GM12891 (cell line): ENCODE data around the gene AP2S1.

Experiments
- DNase-seq: peaks from one replicate; pipeline ENCODE4 v3.0.0; 2011; ENCODE audit warnings: low spot score; ENCODE audit not compliant: insufficient read length
- FAIRE-seq: peaks from 2 replicates; lab custom pipeline; 2011; peaks lifted over from hg19 to GRCh38; lab: Jason Lieb, UNC
- PAX5 ChIP-seq: IDR thresholded peaks from 2 replicates; pipeline ENCODE4 v1.6.1; 2011; ENCODE audit warnings: low read length, moderate library complexity, mild to moderate bottlenecking; ENCODE audit not compliant: insufficient read depth, severe bottlenecking
- POLR2A ChIP-seq: IDR thresholded peaks from 2 replicates; pipeline ENCODE4 v1.6.1; 2011; ENCODE audit warnings: low read depth, low read length, control low read depth
- POLR2AphosphoS5 ChIP-seq: IDR thresholded peaks from 2 replicates; pipeline ENCODE4 v1.6.1; 2011; ENCODE audit warnings: low read depth, low read length, control low read depth
- POU2F2 ChIP-seq: IDR thresholded peaks from 2 replicates; pipeline ENCODE4 v1.6.1; 2011; ENCODE audit warnings: low read depth, mild to moderate bottlenecking, control low read depth, low read length, moderate library complexity
- SPI1 ChIP-seq: IDR thresholded peaks from 2 replicates; pipeline ENCODE4 v1.6.1; 2011; ENCODE audit warnings: low read depth, low read length, control low read depth
- TAF1 ChIP-seq: IDR thresholded peaks from 2 replicates; pipeline ENCODE4 v1.6.1; 2011; ENCODE audit warnings: low read depth, low read length, control low read depth

Gene AP2S1

DNA sequence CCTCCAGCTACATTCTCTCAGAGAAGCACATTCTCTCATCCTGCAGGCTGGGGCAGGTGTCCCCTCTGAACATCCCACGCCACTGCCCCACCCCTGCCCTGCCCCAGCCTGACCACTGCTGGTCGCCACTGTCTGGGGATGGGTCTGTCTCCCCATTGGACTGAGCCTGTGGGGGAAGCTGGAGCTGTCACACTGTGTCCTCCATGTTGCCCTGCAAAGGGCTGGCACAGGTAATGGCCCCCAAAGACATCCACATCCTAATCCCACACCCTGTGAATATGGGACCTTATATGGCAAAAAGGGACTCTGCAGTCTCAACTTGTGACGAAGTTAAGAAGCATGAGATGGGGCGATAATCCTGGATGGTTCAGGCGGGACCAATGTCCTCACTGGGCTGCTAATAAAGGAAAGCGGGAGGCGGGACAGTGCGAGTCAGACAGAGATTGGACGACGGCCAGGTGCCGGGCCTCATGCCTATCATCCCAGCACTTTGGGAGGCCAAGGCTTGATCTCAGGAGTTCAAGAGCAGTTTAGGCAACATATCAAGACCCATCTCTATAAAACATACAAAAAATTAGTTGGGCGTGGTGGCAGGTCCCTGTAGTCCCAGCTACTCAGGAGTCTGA, 9.1 kb downstream of the AP2S1 start:
- DNase-seq (no peak), FAIRE-seq (no peak)
- TF ChIP-seq POLR2A (no peak), POU2F2 (no peak), PAX5 (no peak), SPI1 (no peak), POLR2AphosphoS5 (no peak), TAF1 (no peak)

DNA sequence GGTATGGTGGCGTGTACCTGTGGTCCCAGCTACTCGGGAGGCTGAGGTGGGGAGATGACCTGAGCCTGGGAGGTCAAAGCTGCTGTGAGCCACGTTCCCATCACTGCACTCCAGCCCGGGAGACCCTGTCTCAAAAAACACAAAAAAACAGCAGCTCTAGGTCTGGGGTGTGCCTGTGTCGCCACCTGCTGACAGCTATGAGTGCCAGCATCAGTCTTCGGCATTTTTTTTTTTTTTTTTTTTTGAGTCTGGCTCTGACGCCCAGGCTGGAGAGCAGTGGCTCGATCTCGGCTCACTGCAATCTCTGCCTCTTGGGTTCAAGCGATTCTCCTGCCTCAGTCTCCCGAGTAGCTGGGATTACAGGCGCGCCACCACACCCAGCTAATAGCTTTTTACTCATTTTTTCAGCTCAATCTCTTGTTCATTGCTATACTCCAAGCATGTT, 10.1 kb downstream of the AP2S1 start:
- TF ChIP-seq SPI1 (no peak), POU2F2 (no peak), TAF1 (no peak), PAX5 (no peak), POLR2AphosphoS5 (no peak), POLR2A (no peak)
- DNase-seq, result peak; percentile 54
- FAIRE-seq, result no peak

DNA sequence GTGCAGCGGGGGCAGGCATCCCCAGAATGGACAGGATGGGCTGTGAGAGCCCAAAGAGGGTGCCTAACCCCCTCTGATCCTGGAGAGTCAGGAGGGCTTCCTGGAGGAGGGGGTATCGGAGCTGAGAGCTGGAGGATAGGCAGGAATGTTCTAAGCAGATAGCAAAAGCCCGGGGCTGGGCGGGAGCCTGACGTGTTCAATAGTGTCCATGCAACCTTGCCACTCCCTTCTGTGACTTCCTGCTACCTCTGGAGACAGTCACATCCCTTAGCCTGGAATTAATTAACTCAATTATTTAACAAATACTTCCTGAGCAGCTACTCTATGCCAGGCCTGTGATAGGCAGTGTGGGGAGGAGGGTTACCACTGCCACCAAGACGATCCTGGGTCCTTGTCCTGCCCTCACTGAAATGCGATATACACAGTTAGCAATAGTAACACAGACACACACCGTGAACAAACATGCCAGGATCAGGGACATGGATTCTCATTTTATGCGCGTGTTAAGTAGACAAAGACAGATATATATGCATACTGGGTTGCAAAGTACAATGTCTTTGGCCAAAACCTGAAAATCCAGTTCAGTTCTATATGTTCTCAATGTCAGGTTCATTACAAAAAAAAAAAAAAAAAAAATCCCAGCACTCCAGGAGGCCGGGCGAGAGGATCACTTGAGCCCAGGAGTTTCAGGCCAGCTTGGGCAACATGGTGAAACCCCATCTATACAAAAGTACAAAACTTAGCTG, 10.7 kb downstream of the AP2S1 start:
- peak; percentile 56 for FAIRE-seq
- no peak for DNase-seq
- TF ChIP-seq POU2F2, result no peak
- no peak for TF ChIP-seq POLR2AphosphoS5
- no peak for TF ChIP-seq POLR2A
- no peak for TF ChIP-seq SPI1
- no peak for TF ChIP-seq TAF1
- no peak for TF ChIP-seq PAX5

DNA sequence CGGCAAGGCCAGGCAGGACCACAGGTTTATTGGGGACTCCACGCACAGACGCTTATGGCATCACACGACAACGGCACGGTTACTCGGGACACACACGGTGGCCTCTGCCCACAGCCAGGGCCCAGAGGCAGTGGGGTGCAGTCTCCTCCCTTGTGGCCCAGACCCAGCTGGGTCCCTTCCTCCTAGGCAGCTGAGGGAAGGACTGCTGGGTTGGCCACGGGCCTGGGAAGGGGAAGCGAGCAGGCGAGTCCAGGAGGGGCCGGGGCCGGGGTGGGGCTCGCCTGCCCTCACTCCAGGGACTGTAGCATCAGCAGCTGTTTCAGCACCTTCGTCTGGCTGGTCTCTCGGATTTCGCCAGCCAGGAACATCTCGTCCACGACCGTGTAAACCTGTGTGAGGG, 12.5 kb downstream of the AP2S1 start:
- FAIRE-seq (no peak), DNase-seq (no peak)

DNA sequence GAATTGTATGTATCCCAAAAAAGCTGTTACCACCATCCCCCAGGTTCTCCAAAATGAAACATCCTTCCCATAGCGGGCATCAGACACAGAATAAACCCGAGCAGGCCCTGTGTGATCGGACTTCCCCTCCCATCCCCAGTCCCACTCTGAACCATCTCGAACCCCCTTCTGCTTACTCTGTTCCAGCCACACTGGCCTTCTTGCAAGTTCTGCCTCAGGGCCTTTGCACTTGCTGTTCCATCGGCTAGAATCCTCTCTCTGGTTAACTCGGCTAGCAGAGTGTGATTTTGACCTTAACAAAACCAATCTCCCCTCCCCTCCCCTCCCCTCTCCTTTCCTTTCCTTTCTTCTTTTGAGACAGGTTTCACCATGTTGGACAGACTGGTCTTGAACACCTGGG, 15.7 kb downstream of the AP2S1 start:
- DNase-seq, result no peak
- TF ChIP-seq PAX5 (no peak), POLR2A (no peak), TAF1 (no peak), POLR2AphosphoS5 (no peak), POU2F2 (no peak), SPI1 (no peak)
- no peak for FAIRE-seq

More for the DNA sequence above, 12.5 kb downstream of the AP2S1 start:
- TF ChIP-seq POU2F2, result no peak
- TF ChIP-seq SPI1, result no peak
- no peak for TF ChIP-seq POLR2A
- no peak for TF ChIP-seq PAX5
- no peak for TF ChIP-seq TAF1
- TF ChIP-seq POLR2AphosphoS5, result no peak

DNA sequence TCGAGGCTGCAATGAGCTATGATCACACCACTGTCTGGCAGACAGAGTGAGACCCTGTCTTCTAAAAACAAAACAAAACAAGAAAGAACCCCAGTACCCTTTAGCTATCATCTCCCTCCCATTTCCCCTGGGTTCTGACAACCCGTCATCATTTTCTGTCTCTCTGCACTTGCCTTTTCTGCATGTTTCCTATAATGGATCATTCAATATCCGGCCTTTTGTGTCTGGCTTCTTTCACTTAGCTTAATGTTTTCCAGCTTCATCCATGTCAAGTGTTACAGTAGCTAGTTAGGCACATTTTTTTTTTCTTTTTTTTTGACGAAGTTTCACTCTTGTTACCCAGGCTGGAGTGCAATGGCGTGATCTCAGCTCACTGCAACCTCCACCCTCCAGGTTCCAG, 16.5 kb downstream of the AP2S1 start:
- DNase-seq (no peak), FAIRE-seq (no peak)
- TF ChIP-seq SPI1, result no peak
- no peak for TF ChIP-seq POU2F2
- no peak for TF ChIP-seq PAX5
- no peak for TF ChIP-seq POLR2AphosphoS5
- TF ChIP-seq POLR2A, result no peak
- no peak for TF ChIP-seq TAF1

DNA sequence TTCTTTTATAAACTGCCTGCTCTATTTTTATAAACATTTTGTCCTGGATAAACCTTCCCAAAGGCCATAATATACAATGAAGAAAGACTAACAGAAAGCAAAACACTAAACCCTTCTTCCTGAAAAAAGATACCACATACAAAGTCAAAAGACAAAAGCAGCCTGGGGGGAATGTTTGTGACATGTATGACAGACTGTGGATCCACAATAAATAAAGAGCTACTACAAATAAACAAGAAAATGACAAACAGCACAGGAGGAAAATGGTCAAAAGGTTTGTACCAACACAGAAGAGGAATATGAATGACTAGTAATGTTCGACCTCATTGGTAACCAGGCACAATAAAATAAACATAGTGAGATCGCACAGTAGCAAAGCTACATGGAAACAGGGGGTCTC, 19.8 kb downstream of the AP2S1 start:
- DNase-seq (no peak), FAIRE-seq (no peak)
- TF ChIP-seq PAX5, result no peak
- TF ChIP-seq SPI1, result no peak
- no peak for TF ChIP-seq POLR2A

DNA sequence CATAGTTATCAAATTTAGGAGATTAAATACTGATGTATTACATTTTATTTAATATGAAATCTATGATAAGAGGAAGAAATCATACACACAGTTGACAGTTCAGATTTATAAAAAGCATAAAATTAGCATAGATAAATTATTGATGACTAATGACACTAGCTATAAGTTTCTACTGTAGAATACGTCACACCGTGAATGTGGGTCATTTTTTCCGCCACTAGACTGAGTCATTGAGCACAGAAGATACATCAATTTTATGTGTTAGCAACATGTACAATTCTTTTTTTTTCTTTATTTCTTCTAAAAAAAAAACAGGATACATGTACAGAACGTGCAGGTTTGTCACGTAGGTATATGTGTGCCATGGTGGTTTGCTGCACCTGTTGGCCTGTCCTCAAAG, 22.2 kb downstream of the AP2S1 start:
- FAIRE-seq, result no peak
- TF ChIP-seq SPI1, result no peak
- TF ChIP-seq POLR2A, result no peak
- TF ChIP-seq POLR2AphosphoS5, result no peak
- TF ChIP-seq TAF1, result no peak
- TF ChIP-seq POU2F2, result no peak
- TF ChIP-seq PAX5, result no peak
- DNase-seq, result no peak

DNA sequence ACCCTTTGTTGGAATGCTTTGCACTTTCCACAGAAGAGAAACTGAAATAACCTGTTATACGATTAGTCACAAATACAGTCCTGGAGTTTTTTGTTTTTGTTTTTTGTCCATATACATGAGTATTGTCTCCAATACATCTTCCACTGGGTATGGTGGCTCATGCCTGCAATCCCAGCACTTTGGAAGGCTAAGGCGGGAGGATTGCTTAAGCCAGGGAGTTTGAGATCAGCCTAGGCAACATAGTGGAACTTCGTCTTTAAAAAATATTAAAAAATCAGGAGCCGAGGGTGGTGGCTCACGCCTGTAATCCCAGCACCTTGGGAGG, 25.0 kb downstream of the AP2S1 start:
- DNase-seq, result no peak
- no peak for FAIRE-seq
- TF ChIP-seq POU2F2, result no peak
- TF ChIP-seq TAF1, result no peak
- TF ChIP-seq PAX5, result no peak
- TF ChIP-seq POLR2A, result no peak
- no peak for TF ChIP-seq POLR2AphosphoS5
- TF ChIP-seq SPI1, result no peak
